Measurements from ENCODE around the gene TMEFF2.
A peak's percentile ranks its signal among the peaks of the same experiment; 100 is the strongest.

TMEFF2 gene, protein sequence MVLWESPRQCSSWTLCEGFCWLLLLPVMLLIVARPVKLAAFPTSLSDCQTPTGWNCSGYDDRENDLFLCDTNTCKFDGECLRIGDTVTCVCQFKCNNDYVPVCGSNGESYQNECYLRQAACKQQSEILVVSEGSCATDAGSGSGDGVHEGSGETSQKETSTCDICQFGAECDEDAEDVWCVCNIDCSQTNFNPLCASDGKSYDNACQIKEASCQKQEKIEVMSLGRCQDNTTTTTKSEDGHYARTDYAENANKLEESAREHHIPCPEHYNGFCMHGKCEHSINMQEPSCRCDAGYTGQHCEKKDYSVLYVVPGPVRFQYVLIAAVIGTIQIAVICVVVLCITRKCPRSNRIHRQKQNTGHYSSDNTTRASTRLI

DNA sequence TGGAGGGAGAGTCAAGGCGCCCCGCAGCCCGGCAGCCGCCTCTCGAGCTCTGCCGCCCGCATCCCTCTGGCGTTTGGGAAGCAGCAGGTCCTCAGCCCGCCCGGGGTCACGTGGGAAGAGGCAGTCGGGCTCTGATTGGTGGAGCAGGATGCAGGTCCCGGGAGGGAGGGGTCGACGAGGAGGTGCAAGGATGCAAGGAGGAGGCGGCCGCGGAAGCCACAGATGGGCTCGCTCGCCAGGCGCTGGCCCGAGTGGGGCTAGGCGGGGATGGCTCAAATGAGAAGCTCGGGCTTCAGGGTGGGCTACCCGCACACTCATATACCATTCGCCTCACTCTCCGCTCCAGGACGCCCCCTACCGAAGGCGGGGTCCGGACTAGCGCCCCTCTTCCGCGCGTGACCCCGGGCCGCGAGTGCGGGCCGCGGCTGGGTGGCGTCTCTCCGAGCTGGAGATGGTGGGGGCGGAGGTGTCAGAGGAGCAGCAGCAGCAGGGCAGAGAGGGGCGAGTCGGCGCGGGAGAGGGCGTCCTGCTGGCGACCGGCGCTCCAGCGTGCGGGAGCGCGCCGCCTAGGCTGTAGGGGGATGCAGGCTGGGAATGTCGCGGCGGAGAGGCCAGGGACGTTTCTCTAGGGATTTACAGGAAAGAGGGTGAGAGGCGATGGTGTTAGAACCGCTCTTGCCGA lies at the start of gene TMEFF2:
Gene TMEFF2 (minus strand): TSS at position 68 of the 682 bp plus-strand sequence. CDS start 409 bp downstream, outside the sequence.
- peak; percentile 90 to 95 for DNase-seq

DNA sequence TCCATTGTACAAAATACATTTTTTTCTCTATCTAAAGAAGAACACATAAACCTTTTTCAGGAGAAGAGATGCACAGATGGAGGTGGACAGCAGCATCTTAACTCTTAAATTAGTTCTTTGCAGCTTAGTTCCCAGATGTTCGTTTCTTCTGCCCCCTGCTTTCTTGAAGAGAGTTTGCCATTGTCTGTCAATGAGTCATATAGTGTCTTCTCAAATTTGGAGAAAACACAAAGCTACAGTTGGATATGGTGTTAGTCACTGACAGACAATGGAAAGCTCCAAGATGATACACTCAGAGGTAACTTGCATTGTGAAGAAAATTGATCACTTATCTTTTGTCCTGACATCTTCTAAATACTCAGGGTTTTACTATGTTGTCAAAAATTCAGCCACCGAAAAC lies 48.8 kb upstream of the TMEFF2 start:
- DNase-seq = no peak

DNA sequence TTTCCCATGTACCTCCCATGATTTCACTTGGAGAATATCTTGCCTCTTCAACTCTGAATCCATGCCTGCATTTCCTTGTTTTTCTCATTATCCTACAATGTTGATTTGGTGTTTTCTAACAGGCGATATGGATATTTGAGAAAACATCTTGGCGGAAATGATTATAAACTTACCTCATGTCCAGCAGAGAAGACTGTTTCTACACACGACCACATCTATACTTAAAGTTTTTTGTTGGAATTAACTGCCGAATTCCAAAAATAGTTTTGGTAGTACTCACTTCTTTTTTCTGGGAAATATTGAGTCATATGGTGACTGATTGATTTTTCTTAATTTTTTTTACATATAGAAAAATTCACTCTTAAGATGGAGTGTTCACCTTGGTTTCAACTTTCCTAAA lies 41.4 kb upstream of the TMEFF2 start:
- no peak for DNase-seq

DNA sequence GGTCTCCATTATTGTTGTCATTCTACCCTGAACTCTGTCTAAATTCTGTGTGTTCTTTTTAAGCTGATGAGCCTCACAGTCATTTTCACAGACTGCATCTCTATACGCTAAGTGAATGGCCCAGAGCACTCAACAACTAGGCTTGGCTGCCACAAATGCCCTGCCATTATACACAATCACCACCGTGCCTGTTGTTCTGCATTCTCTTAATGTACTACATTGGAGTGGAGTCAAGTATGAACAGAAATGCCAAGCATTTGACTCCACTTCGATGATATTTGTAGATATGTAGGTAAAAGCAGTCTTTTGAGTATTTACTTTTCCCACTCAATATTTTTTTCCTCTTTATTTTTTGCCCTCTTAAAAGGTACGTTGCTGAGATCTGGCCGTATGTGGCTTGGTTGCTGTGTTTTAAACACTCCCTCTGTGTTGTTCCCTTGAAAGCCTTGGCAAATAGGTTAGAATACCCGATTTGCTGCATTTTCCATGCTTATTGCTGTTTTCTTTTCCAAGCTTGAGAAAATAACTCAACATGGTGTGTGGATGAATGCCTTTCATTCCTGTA lies 36.2 kb upstream of the TMEFF2 start:
- no peak for DNase-seq

DNA sequence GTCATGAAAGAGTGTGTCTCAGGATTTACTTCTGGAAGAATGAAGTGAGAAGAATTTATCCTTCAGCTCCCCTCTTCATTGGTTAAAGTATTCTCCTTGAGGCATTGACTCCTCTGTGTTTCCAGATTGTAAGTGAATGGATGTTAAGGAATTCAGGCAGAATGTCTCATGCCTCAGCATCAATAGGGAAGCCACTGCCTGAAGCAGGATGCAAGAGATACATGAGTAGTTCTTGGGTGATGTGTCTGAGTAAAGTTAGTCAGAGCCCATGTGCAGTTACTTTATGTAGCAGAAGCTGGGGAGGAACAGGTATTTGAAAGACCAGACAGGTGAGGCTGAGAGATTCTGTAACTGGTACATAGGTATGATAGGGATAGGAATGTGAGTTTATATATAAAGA lies 34.0 kb upstream of the TMEFF2 start:
- DNase-seq = no peak

DNA sequence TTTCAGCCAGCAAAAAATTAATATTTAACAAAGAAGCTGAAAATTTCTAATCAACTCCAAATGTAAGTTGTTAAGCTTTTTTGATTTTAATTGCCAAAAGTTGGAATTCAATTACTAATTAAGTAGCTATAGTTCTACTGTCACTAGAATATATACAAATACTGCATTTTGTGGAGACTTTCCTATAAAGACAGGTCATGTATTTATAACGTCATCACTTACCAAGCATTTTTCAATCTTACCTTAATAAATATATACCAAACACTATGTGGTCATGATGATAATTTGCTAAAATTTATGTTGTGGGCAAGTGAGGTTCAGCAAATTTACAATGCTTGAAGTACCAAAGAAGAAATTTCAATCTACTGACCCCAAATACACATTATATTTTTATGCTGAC lies 24.2 kb upstream of the TMEFF2 start:
- DNase-seq = no peak

DNA sequence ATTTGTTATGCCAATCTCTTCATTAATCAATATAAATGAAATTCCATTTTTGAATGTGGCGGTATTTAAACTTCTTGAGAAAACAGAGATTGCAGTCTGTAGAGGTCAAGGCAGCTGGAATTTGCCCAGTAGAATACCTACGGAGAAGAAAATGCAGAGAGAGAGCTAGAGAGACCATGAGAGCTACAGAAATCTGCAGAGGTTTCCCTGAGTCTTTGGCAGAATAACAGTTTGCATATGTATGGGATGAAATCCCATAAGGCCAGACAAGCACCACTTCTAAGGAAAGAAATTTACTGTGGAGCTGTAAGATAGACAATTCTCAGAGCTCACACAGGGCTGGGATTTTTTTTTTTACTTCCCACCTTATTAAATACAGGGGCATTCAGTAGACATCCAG lies 23.6 kb upstream of the TMEFF2 start:
- no peak for DNase-seq

DNA sequence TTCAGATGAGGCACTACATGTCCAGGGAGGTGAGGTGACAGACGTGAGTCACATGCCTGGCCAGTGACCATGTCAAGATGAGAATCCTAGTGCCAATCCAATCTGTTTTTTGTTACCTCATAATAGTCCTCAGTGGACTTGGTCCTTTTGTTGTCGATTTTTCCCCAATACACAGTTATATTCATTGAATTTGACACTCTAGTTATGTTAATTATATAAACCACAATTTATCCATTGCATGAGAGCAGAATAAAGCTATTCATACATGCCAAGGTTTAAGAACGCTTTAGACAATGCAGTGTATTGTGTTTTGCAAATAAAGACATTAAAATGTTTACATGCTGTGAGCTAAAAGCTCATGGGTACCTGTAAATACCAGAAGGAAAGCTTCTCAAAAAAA lies 21.6 kb upstream of the TMEFF2 start:
- no peak for DNase-seq

DNA sequence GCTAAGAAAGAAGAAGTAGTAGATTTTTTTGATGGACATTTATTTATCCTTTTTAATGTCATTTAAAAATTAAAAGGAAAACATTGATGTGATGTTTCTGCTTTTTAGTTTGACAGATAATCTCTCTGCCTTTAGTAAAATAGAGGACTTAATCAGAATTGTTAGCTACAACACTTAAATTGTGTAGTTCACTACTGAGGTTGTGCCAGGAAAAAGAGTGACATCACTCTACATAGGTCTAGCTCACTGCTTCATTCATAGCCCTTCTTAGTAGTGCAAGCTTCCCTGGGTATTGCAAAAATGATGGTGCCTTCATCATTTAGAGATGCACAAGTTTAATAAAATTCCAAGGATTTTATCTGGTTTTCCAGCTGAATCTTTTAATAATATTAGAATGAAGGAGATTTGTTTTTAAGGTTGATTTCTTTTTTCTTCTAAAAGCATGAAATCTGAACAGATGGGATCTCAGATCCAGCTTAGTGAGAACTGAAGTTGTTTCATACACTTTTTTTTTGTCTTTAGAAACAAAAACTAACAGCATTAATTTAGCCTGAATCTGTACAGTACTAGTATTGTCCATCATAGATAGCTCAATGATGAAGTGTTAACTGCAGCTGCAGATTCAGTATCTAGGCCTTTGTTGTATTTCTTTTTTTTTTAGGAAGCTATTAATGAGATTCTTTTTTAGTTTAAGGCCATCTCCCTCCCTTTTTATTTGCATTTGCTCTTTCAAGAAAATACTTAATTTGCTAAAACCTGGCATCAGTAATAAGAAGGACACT lies 20.6 kb upstream of the TMEFF2 start:
- DNase-seq = no peak

DNA sequence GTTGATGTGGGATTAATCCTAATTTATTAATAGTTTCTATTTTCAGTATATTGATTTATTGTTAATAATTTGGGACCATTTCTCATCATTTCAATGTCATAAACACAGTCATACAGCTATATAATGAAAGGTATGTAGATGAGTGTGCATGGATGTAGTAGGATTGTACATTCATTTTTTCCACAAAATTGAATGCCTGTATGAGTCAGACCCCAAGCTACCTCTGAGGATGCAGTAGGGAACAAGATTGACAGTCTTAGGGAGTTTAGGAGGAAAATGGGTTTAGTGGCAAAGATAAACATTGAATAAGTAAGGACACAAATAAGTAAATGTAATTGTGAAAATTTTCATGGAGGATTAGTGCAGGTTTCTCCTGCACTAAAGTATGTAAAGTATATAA lies 14.1 kb upstream of the TMEFF2 start:
- no peak for DNase-seq

DNA sequence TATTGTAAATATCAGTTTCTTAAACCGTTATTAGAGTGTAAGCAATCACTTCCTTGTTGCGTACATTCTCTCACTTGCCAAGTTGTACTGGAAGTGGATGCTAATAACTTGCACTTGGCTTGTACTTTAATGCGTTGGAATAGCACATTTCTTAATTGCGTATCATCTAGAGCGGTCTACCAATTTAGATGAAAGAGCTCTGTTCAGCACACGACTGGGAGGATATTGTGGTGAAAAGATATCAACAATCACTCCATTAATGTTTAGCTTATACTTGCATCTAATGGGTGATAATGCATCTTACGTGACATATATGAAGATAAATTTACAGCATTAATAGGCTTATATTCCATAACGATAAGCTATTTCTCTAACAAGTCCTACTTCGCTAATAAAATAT lies 11.7 kb upstream of the TMEFF2 start:
- no peak for DNase-seq

DNA sequence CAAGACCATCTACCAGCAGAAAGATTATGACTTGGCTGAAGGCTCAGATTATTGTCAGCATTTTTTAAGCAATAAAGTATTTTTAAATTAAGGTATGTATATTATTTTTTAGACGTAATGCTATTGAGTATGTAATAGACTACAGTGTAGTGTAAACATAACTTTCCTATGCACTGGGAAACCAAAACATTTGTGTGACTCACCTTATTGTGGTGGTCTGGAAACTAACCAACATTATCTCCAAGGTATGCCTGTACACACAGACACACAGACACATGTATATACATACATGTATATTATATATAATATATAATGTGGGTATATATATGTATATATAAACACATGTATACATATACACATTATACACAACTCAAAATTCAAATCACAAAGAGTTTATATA lies 9.1 kb upstream of the TMEFF2 start:
- DNase-seq = no peak

DNA sequence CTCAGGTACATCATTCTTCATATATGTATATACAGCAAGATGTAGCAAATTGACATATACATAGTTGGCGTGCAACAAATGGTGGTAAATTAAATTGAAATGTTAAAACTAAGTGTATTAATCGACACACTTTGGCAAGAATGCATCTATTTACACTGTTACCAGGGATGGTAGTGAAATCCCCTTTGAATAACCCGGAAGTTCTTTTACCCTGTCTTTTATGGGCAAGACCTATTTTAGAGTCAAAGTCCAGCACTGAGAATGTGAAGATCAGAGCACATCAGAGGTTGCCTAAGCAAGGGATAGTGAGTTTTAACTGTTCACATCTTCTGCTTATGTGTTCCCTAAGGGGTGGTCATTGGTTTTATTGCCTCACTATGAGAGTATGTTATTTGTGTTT lies 7.6 kb upstream of the TMEFF2 start:
- DNase-seq = no peak

DNA sequence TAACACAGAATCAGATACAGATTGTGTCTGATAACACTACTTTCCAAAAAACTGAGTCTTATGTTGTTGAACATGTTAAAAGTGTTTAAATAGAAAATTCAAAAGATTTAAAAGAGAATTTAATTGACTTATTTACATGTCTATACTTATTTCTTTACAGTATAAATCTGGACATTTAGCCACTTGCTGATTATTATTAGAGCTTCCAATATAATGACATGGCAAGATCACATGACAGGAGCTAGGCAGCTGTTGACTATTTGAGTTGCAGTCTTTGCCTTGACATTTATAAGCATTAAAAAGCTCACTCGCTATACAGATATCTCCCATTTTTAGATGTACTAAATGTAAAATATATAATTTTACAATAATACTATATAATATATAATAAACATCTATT lies 6.4 kb upstream of the TMEFF2 start:
- DNase-seq = no peak

DNA sequence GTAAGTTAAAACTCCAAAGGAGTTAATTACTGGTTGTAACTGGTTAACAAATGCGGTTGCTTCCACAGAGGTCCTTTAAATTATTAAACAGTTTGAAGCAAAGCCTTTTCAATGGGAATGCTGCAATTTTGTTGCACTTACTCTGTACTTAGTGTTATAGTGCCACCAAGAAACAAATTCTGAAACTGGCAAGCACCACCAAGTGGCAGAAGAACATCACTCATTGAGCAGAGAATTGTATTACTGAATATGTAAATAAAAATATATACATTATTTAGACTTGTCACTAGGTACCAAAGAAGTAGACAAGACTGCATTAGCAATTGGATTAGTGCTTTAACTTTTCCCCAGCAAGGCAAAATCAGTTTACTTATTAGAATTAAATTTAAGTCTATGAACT lies 2.6 kb upstream of the TMEFF2 start:
- DNase-seq = peak in 1 of 2 experiments; percentile 7

DNA sequence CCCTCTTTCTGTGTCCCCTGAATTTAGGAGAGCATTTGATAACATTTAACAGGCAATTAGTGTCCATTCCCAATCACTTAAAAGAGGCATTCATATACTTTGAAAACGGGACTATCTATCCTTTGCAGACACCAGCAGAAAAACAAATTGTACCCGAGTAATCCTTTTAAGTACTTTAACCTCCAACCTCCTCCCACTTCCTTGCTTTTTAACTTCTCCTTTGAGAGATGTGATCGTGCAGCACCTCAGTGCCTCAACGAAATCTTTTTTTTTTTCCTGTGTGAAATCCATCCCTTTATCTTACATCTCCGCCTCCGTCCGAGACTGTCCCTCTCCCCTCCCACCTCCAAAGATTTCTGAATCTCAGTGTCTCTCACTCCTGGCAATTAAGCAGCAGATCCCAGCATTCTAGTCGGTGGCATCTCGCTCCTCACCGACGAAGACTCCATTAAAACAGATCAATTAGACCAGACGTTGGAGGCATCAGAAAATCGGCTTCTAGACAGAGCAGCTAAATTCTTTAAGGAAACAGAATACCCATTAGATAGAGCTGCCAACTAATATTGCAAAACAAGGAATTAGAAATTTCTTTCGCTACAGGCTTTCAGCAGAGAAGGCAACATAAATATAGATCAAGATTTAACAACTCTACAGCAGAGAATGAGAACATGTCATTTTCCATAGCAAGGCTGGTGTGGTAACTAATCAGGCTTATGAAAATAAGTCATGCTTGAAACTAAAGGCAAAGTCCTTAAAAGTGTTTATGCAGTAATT lies 1.9 kb upstream of the TMEFF2 start:
- no peak for DNase-seq

DNA sequence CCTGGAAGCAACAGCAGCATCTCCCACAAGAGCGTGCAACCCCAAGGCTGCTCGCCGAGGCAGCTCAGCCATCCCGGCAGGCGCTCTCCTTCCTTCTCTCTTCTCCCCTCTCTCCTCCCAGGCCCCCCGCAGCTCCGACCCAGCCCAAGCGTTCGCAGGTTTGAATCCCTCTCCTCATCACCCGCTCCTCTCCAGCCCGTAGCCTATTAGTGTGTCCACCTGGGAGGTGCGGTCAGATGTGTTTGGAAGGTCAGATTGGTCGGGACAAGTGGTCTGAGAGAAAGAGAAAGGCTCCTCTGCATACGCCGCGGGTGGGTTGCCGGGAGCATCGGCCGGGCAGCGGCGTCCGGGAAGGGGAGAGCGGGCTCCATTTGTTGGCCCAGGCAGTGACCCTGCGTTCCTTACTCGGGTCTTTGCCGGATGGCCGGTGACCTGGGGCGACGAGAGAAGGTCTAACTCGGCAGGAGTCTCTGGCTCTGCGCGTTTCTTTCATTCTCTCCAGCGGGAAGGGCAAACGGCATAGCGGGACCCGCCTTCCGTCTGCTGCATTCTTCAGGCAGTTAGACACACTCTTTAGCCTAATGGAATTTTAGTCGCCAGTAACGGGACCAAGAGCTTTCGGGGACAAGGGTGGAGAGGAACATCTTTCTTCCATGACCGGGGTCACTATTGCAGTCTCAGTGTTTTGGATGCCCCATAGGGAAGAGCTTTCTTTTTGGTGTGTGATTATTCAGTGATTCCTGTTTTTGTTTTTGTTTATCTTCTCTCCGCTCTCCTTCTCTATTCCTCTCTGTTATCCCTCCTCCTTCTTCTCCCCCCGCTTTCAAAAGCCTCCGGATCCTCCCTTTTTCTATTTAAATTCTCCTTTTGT lies 1.1 kb upstream of the TMEFF2 start:
- DNase-seq = peak in 1 of 2 experiments; percentile 15

DNA sequence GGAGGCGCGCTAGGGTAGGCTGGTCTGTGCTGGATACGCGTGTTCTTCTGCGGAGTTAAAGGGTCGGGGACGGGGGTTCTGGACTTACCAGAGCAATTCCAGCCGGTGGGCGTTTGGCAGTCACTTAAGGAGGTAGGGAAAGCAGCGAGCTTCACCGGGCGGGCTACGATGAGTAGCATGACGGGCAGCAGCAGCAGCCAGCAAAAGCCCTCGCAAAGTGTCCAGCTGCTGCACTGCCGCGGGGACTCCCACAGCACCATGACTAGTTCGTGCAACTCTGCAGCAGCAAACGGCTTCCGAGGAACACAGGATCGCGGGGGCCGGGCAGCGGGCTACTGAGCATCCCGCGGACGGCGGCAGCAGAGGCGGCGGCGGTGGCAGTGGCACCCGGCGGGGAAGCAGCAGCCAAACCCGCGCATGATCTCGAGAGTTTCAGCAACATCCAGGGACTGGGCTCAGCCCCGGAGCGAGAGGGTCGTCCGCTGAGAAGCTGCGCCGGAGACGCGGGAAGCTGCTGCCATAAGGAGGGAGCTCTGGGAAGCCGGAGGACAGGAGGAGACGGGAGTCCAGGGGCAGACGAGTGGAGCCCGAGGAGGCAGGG lies 368 bp downstream of the TMEFF2 start:
- no peak for DNase-seq

DNA sequence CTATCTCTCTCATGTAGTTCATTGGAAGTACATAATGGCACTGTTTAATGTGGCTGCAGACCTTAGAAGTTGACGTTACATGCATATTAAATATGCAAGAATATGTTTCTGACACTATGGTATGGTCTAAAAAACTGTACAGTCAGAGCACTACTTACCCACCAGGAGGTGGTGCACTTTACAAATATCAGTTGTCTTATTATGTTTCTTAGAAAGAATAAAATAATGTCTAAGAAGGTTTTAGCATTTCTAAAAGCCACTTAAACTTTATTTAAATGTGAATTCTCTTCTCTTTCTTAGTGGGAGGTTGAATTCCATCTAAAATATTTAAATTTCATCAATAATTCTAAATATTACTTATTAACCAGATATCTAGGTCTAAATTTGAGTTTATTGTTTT lies 4.3 kb downstream of the TMEFF2 start:
- DNase-seq = peak in 1 of 2 experiments; percentile 31

DNA sequence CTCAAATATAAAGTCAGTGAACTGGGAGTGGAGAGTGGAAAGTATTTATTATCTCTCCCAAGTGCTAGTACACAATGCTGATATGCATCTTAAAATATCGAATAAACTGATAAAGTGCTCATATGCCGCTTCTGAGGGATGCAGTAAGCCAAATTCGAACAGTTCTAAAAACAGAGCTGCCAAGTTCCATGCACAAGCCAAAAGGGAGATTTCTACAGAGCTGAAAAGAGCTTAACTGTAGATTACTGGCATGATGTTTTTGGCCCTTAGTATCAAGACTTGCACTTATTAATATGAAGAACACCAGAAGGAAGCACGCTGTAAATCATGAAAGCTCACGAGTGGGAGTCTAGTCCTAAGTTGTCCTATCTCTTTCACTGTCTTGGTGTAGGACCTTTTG lies 7.9 kb downstream of the TMEFF2 start:
- DNase-seq = peak in 1 of 2 experiments; percentile 7

DNA sequence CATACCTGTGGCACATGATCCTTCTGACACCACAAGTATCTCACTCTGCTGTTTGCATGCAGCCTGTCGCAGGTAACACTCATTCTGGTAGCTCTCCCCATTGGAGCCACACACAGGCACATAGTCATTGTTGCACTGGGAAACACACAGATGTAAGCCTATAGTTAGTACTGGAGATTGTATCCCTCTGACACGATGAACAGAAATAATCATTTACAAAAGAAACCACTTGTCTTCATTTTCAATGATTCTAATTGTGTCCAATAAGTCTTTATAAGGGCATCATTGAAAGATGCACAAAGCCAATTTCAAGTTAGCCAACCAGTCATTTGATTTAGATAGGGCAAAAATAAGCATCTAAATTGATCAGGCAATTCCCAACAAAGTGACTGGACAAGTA lies 10.4 kb downstream of the TMEFF2 start:
- no peak for DNase-seq

Data from NCI-H446 (cell line).